Pancreas (tissue), 10 donors: ENCODE measurements around the gene SEZ6. TPM values are rescaled to one million over a fixed set of nuclear protein-coding genes. Genes with fewer than 3 reads are reported as not detected.

Experiments
- ATAC-seq, 4 donors: fragments of 200-7000 bp; cut with Tn5 transposase; one replicate each; pipeline versions ENCODE4 v1.8.0 to v1.9.1; 2020; ENCODE audit warnings: mild to moderate bottlenecking in 4 of 4, moderate library complexity in 4 of 4
- DNase-seq, 6 donors: peaks; one replicate each; pipeline ENCODE4 v3.0.0-alpha.2; 2020
- FAIRE-seq: peaks from 2 replicates; lab custom pipeline; 2012; peaks lifted over from hg19 to GRCh38; lab: Jason Lieb, UNC
- H3K27ac ChIP-seq, 4 donors: fragments of 200-600 bp; sonication (generic); 1 replicate in 3 of 4; 2 replicates in 1 of 4; pipeline versions ENCODE4 v1.5.0 to v1.8.0; 2020
- H3K27me3 ChIP-seq, 4 donors: fragments of 200-600 bp; one replicate each; pipeline ENCODE4 v1.8.0; 2021
- H3K36me3 ChIP-seq, 3 donors: fragments of 200-600 bp; sonication (generic) in 1 of 3; one replicate each; pipeline versions ENCODE4 v1.5.0 to v1.8.0; 2020 to 2021
- H3K4me1 ChIP-seq, 3 donors: fragments of 200-600 bp; one replicate each; pipeline ENCODE4 v1.8.0; 2021
- H3K4me3 ChIP-seq, 4 donors: fragments of 200-600 bp; sonication (generic) in 2 of 4; one replicate each; pipeline versions ENCODE4 v1.5.0 to v1.8.0; 2020 to 2021
- H3K9me3 ChIP-seq, 4 donors: fragments of 200-600 bp; one replicate each; pipeline ENCODE4 v1.8.0; 2021
- CTCF ChIP-seq, 4 donors: fragments of 200-600 bp; sonication (generic) in 3 of 4; IDR thresholded peaks; one replicate each; pipeline versions ENCODE4 v1.5.0 to v1.8.0; 2021; ENCODE audit warnings: antibody characterized with exemption in 4 of 4
- WGBS, 2 donors: extraction: QIAGEN DNeasy Blood & Tissue Kit; methylation state at CpG; one replicate each; pipeline ENCODE4 v1.1.7; 2013; 5-methylcytosine and 5-hydroxymethylcytosine counted together
- intact Hi-C, 3 donors: fragments of 100-400 bp; cut with DNase I; formaldehyde crosslinking; loops; one replicate each; pipeline versions ENCODE4 v1.11.1 to v1.14.2; 2022
- polyA plus RNA-seq, 2 donors: library from polyadenylated mRNA; stranded (reverse); fragments of 200-250 nt; gene quantifications; one replicate each; pipeline ENCODE4 v1.2.3, GENCODE V29; 2013
- total RNA-seq, 6 donors: library from RNA; stranded (reverse); fragmentation: NEBNext Ultra II Directional in 4 of 6; extraction: Animal tissue kit (Norgen Biotek cat#: 25700) in 4 of 6; gene quantifications; one replicate each; pipeline versions ENCODE4 v1.2.1 to v1.2.4, GENCODE V29; 2021 to 2023
- donor health status: healthy with polysubstance abuse.
- donor health status: DM: no; HTN: no; CAD: no; lungs with moderate emphysema.
- donor health status: DM: no; HTN: no; CAD: no.
- donor health status: control.
- donor health status: control.
- donor health status: Bipolar disorder and iron deficiency.
- donor health status: DM: yes; HTN: yes; CAD: no.
- donor health status: DM: no; HTN: no; CAD: no.
- donor health status: DM: no; HTN: no; CAD: no.
- donor health status: DM: yes; HTN: yes; CAD: no.

SEZ6 gene
- total and polyA plus RNA-seq, 8 donors: 0.13 to 5.0 (median 0.64) TPM

GRCh38 chr17:29019475-29020181 lies 13.8 kb upstream of the SEZ6 start:
- H3K9me3 ChIP-seq: no peaks in the 10 kb centered on the region
- peak in 3 of 6 donors; percentile 31 to 72 (median 36) for DNase-seq
- FAIRE-seq: no peak
- H3K36me3 ChIP-seq: no peaks in the 10 kb centered on the region
- WGBS, 2 donors: 4 to 7% methylated on average over 37 to 39 of the region's 39 CpGs
- peak; percentile 69 to 86 (median 79) for ATAC-seq
- TF ChIP-seq CTCF (IDR thresholded peaks at IDR 0.05): no peak
- H3K4me1 ChIP-seq: peaks cover 0 to 4% (median 0%) of the 10 kb centered on the region in 3 donors
- no peaks in the 10 kb centered on the region for H3K27me3 ChIP-seq
- intact Hi-C loops: no loop called here
- H3K4me3 ChIP-seq: peak overlapping the region in 2 of 4 donors; percentile 23 to 40
- H3K27ac ChIP-seq: no peak overlapping the region

GRCh38 chr17:29018788-29019474 lies 13.1 kb upstream of the SEZ6 start:
- no peaks in the 10 kb centered on the region for H3K36me3 ChIP-seq
- 69 to 75% methylated on average over 6 of the region's 6 CpGs for WGBS, 2 donors
- no peaks in the 10 kb centered on the region for H3K9me3 ChIP-seq
- peaks cover 0 to 4% (median 0%) of the 10 kb centered on the region in 3 donors for H3K4me1 ChIP-seq
- intact Hi-C loops: no loop called here
- no peak for FAIRE-seq
- no peak for ATAC-seq
- H3K4me3 ChIP-seq: no peak overlapping the region
- H3K27ac ChIP-seq: no peak overlapping the region
- no peak for TF ChIP-seq CTCF (IDR thresholded peaks at IDR 0.05)
- no peaks in the 10 kb centered on the region for H3K27me3 ChIP-seq
- DNase-seq: no peak

GRCh38 chr17:29016345-29017210 lies 10.7 kb upstream of the SEZ6 start:
- Histone ChIP-seq H3K27me3 (no peaks in the 10 kb centered on the region), H3K4me3 (no peak overlapping the region), H3K9me3 (no peaks in the 10 kb centered on the region), H3K27ac (no peak overlapping the region), H3K36me3 (no peaks in the 10 kb centered on the region), H3K4me1 (peaks cover 0 to 4% (median 0%) of the 10 kb centered on the region in 3 donors)
- DNase-seq (no peak), FAIRE-seq (no peak), ATAC-seq (peak in 1 of 4 donors; percentile 20)
- WGBS, 2 donors: 45 to 48% methylated on average over 13 of the region's 13 CpGs
- no peak for TF ChIP-seq CTCF (IDR thresholded peaks at IDR 0.05)
- intact Hi-C loops: no loop called here

- no peaks in the 10 kb centered on the region for H3K27me3 ChIP-seq
- TF ChIP-seq CTCF (IDR thresholded peaks at IDR 0.05): no peak
- ATAC-seq (no peak), FAIRE-seq (no peak), DNase-seq (no peak)
- no peaks in the 10 kb centered on the region for H3K4me1 ChIP-seq
- no peaks in the 10 kb centered on the region for H3K36me3 ChIP-seq
- intact Hi-C loops: no loop called here
- H3K4me3 ChIP-seq: no peak overlapping the region
- no peaks in the 10 kb centered on the region for H3K9me3 ChIP-seq
- WGBS, 2 donors: 53 to 57% methylated on average over 5 of the region's 5 CpGs
- H3K27ac ChIP-seq: no peak overlapping the region
Measured at GRCh38 chr17:29014716-29015115, 8.9 kb upstream of the SEZ6 start.
